GM12874 (cell line): Measurements from ENCODE around the gene CHCHD6.

ENCODE experiments used
- CTCF ChIP-seq: IDR thresholded peaks from 2 replicates; pipeline ENCODE4 v1.5.1; 2011; ENCODE audit warnings: low read depth, mild to moderate bottlenecking, control low read depth, low read length, moderate library complexity; ENCODE audit not compliant: insufficient read depth

CHCHD6 gene

GRCh38 chr3:126952983-126953660, 249.1 kb downstream of the CHCHD6 start:
- no peak for TF ChIP-seq CTCF

- TF ChIP-seq CTCF = no peak
Measured at GRCh38 chr3:126954141-126954842, 250.3 kb downstream of the CHCHD6 start.

GRCh38 chr3:126955004-126955790, 251.2 kb downstream of the CHCHD6 start:
- TF ChIP-seq CTCF = no peak

- no peak for TF ChIP-seq CTCF
Measured at GRCh38 chr3:126956361-126956760, 252.3 kb downstream of the CHCHD6 start.

GRCh38 chr3:126956866-126957650, 253.0 kb downstream of the CHCHD6 start:
- no peak for TF ChIP-seq CTCF

GRCh38 chr3:126957776-126958637, 254.0 kb downstream of the CHCHD6 start:
- no peak for TF ChIP-seq CTCF
